SU-DHL-6 (cell line): ENCODE data around the gene PALM2AKAP2.

Experiments used
- H2AFZ ChIP-seq: fragments of 200-600 bp; sonication (generic); 2 replicates; pipeline ENCODE4 v1.6.1; 2014; ENCODE audit warnings: low read depth, mild to moderate bottlenecking, moderate library complexity, mixed read lengths, antibody characterized with exemption, low read length; ENCODE audit not compliant: severe bottlenecking
- H3F3A ChIP-seq: fragments of 200-600 bp; shearing (Covaris generic); 2 replicates; pipeline ENCODE4 v1.6.0; 2016; ENCODE audit warnings: antibody characterized with exemption, mild to moderate bottlenecking; ENCODE audit not compliant: insufficient read depth
- H3K27ac ChIP-seq: fragments of 200-600 bp; sonication (generic); 2 replicates; pipeline ENCODE4 v1.5.1; 2016; ENCODE audit warnings: low read depth, mild to moderate bottlenecking, low read length, moderate library complexity, mixed read lengths
- H3K27me3 ChIP-seq: fragments of 200-600 bp; sonication (generic), shearing (Covaris generic); 2 replicates; pipeline ENCODE4 v1.6.0; 2014; ENCODE audit warnings: mild to moderate bottlenecking, low read length
- H3K36me3 ChIP-seq: fragments of 200-600 bp; sonication (generic); 2 replicates; pipeline ENCODE4 v1.6.1; 2014; ENCODE audit warnings: mild to moderate bottlenecking, low read length, mixed read lengths
- H3K4me2 ChIP-seq: fragments of 300-600, 200-600 bp; shearing (Covaris generic), sonication (generic); 2 replicates; pipeline ENCODE4 v1.6.0; 2014; ENCODE audit warnings: low read length, low read depth, mild to moderate bottlenecking; ENCODE audit not compliant: poor library complexity, severe bottlenecking
- H3K4me3 ChIP-seq: fragments of 200-600 bp; sonication (generic); 2 replicates; pipeline ENCODE4 v1.5.1; 2014; ENCODE audit warnings: antibody characterized with exemption, low read length, mild to moderate bottlenecking, mixed read lengths; ENCODE audit not compliant: insufficient read depth, poor library complexity, severe bottlenecking
- H3K79me2 ChIP-seq: fragments of 200-600 bp; sonication (generic); 2 replicates; pipeline ENCODE4 v1.6.1; 2014; ENCODE audit warnings: mild to moderate bottlenecking, low read length, moderate library complexity; ENCODE audit not compliant: insufficient read depth
- H3K9ac ChIP-seq: fragments of 200-600 bp; sonication (generic); 2 replicates; pipeline ENCODE4 v1.7.0; 2014; ENCODE audit warnings: mild to moderate bottlenecking, low read length
- H3K9me2 ChIP-seq: fragments of 200-600 bp; sonication (generic); replicated peaks from 2 replicates; pipeline ENCODE4 v1.6.1; 2014; ENCODE audit warnings: low read length; ENCODE audit not compliant: insufficient read depth
- H3K9me3 ChIP-seq: fragments of 200-600 bp; sonication (generic); 2 replicates; pipeline ENCODE4 v1.6.1; 2014; ENCODE audit warnings: low read length, mixed read lengths; ENCODE audit not compliant: insufficient read depth
- H4K20me1 ChIP-seq: fragments of 200-600 bp; sonication (generic); 2 replicates; pipeline ENCODE4 v1.6.1; 2014; ENCODE audit warnings: low read depth, mild to moderate bottlenecking, antibody characterized with exemption, low read length, moderate library complexity, mixed read lengths
- EZH2phosphoT487 ChIP-seq: fragments of 200-600 bp; sonication (generic), shearing (Covaris generic); conservative IDR thresholded peaks from 2 replicates; pipeline ENCODE4 v1.6.1; 2018; ENCODE audit warnings: mild to moderate bottlenecking, antibody characterized with exemption, low read length, moderate library complexity, mixed read lengths
- TF ChIP-seq, protein P1 (sequence below): fragments of 200-600 bp; sonication (generic); IDR thresholded peaks from one replicate; pipeline ENCODE4 v1.5.1; 2017; ENCODE audit warnings: antibody characterized with exemption, mild to moderate bottlenecking, low read length, moderate library complexity; ENCODE audit not compliant: insufficient read depth, poor library complexity, severe bottlenecking

Gene PALM2AKAP2

DNA sequence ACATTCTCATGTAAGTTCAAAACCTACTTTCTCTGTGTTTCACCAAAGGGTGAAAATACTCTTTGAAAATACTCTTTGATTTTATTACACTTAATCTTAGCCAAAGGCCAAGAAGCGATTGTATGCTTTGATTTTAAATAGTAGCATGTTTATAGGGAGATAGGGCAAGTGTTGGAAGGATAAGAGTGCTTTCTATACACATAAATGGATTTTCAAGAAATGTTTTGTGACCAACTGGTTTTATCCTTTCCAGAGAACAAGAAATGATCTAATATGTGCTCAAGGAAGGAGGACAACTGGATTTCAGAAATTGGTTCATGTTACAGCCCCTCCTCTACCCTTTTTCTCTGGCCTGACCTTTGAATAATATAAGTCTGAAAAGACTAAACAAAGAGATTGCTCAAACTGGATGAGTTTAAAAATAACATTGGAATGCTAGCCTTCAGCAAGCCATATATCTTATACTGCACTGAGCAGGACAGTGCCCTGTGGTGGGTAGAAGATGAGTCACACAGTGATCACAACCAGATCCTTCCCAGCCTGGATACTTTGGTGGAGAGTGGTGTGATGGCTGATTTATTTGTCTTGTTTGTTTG, 13.1 kb downstream of the PALM2AKAP2 start:
- H3K9me3 ChIP-seq: no peaks in the 10 kb centered on the region
- no peaks in the 10 kb centered on the region for H3F3A ChIP-seq
- H3K27ac ChIP-seq: no peak overlapping the region
- H3K4me3 ChIP-seq: no peak overlapping the region
- no peaks in the 10 kb centered on the region for H3K27me3 ChIP-seq
- no peaks in the 10 kb centered on the region for H3K36me3 ChIP-seq
- H2AFZ ChIP-seq: no peak overlapping the region
- H3K4me2 ChIP-seq: no peak overlapping the region
- no peak overlapping the region for H3K9ac ChIP-seq
- no peaks in the 10 kb centered on the region for H3K9me2 ChIP-seq
- H3K79me2 ChIP-seq: no peaks in the 10 kb centered on the region
- H4K20me1 ChIP-seq: no peaks in the 10 kb centered on the region
- TF ChIP-seq, protein P1, sequence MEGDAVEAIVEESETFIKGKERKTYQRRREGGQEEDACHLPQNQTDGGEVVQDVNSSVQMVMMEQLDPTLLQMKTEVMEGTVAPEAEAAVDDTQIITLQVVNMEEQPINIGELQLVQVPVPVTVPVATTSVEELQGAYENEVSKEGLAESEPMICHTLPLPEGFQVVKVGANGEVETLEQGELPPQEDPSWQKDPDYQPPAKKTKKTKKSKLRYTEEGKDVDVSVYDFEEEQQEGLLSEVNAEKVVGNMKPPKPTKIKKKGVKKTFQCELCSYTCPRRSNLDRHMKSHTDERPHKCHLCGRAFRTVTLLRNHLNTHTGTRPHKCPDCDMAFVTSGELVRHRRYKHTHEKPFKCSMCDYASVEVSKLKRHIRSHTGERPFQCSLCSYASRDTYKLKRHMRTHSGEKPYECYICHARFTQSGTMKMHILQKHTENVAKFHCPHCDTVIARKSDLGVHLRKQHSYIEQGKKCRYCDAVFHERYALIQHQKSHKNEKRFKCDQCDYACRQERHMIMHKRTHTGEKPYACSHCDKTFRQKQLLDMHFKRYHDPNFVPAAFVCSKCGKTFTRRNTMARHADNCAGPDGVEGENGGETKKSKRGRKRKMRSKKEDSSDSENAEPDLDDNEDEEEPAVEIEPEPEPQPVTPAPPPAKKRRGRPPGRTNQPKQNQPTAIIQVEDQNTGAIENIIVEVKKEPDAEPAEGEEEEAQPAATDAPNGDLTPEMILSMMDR: no peak
- TF ChIP-seq EZH2phosphoT487: no peak

DNA sequence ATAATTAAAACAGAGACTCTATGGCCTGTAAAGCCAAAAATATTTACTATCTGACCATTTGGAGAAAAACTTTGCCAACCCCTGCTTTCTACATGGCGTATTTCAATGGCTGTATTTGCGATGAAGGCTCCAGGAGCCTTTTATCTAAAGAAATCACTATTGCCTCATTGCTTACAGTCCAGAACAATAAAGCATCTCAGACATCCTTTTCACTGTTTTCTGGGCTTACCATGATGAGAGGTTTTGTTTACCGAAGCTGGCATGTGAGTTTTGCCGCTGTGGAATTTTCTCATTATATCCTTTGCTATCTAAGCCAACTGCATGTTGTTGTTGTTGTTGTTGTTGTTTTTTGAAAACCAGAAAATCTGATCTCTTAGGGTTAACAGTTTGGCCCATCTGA, 13.9 kb downstream of the PALM2AKAP2 start:
- Histone ChIP-seq H3K4me2 (no peak overlapping the region), H3K4me3 (no peak overlapping the region), H2AFZ (no peak overlapping the region), H3K9me3 (no peaks in the 10 kb centered on the region), H3K27me3 (no peaks in the 10 kb centered on the region), H3K9me2 (no peaks in the 10 kb centered on the region), H3K36me3 (no peaks in the 10 kb centered on the region), H3K27ac (no peak overlapping the region), H4K20me1 (no peaks in the 10 kb centered on the region), H3K79me2 (no peaks in the 10 kb centered on the region), H3F3A (no peaks in the 10 kb centered on the region), H3K9ac (no peak overlapping the region)
- TF ChIP-seq, protein P1: no peak
- no peak for TF ChIP-seq EZH2phosphoT487

DNA sequence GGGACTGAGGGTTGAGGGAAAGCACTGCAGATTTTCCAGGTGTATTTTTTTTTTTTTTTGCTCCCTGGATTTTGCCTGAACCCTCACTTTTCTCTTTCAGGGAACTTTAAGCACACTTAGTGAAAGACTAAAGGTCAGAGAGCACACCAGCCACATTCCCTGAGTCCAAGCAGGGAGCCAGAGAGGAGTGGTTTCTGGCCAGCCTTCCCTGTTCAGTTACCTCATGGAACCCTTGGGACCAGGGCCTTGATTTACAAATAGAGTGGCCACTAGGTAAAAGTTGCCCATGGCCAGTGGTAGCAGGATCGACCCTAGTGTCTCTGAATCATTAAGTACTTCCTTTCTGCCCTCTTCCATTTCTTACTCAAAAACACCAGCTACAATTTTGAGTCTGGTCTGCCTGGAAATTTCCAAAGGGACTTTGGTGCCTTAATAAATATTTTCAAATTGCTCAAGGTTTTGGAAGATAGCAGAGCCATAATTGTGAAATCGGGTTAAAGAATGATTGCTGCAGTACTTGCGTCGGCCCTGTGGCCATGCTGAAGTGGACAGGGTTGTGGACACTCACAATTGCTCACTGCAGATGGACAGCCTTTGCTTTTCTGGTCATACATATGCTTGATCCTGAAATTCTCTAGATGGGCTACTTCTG, 14.5 kb downstream of the PALM2AKAP2 start:
- H3K9me3 ChIP-seq: no peaks in the 10 kb centered on the region
- no peaks in the 10 kb centered on the region for H3K79me2 ChIP-seq
- H3K36me3 ChIP-seq: no peaks in the 10 kb centered on the region
- H4K20me1 ChIP-seq: no peaks in the 10 kb centered on the region
- H3F3A ChIP-seq: no peaks in the 10 kb centered on the region
- H2AFZ ChIP-seq: no peak overlapping the region
- H3K4me3 ChIP-seq: no peak overlapping the region
- TF ChIP-seq EZH2phosphoT487: no peak
- TF ChIP-seq, protein P1: no peak
- H3K9me2 ChIP-seq: no peaks in the 10 kb centered on the region
- no peak overlapping the region for H3K9ac ChIP-seq
- no peak overlapping the region for H3K27ac ChIP-seq
- no peak overlapping the region for H3K4me2 ChIP-seq
- H3K27me3 ChIP-seq: no peaks in the 10 kb centered on the region
